Skeletal muscle tissue (tissue), 4 donors: Measurements from ENCODE around the gene NHEJ1. TPM values are rescaled to one million over a fixed set of nuclear protein-coding genes. Genes with fewer than 3 reads are reported as not detected.
"Not testable (repeated sequence)": the region's sequence is repeated elsewhere in the genome, so short reads cannot be mapped to it uniquely, and the experiment has no call there.

Experiments used
- H3K27ac ChIP-seq: one replicate; pipeline ENCODE4 v1.7.0; 2013; ENCODE audit warnings: mild to moderate bottlenecking, low read depth, low read length, inconsistent platforms
- H3K27me3 ChIP-seq, 3 donors: one replicate each; pipeline ENCODE4 v1.7.0; 2013; ENCODE audit warnings: low read length in 3 of 3; ENCODE audit not compliant: control insufficient read depth in 3 of 3, insufficient read depth in 3 of 3
- H3K36me3 ChIP-seq, 3 donors: one replicate each; pipeline ENCODE4 v1.7.0; 2013; ENCODE audit warnings: low read length in 3 of 3; ENCODE audit not compliant: control insufficient read depth in 3 of 3, insufficient read depth in 3 of 3
- H3K4me1 ChIP-seq, 3 donors: one replicate each; pipeline ENCODE4 v1.7.0; 2013; ENCODE audit warnings: low read length in 3 of 3, mild to moderate bottlenecking in 3 of 3; ENCODE audit not compliant: control insufficient read depth in 3 of 3, insufficient read depth in 3 of 3
- H3K4me3 ChIP-seq, 3 donors: one replicate each; pipeline ENCODE4 v1.7.0; 2013; ENCODE audit warnings: low read length in 3 of 3
- H3K9ac ChIP-seq, 3 donors: one replicate each; pipeline ENCODE4 v1.7.0; 2013; ENCODE audit warnings: low read length in 3 of 3, mild to moderate bottlenecking in 3 of 3, moderate library complexity in 2 of 3, low read depth in 1 of 3
- H3K9me3 ChIP-seq, 3 donors: one replicate each; pipeline ENCODE4 v1.7.0; 2013; ENCODE audit warnings: low read length in 3 of 3; ENCODE audit not compliant: control insufficient read depth in 3 of 3
- total RNA-seq: library from RNA; depleted of rRNA; stranded (reverse); fragments of >200 nt; gene quantifications from one replicate; pipeline ENCODE4 v1.2.3, GENCODE V29; 2014
- donor health status: Osteomylitis.

Gene NHEJ1
- total RNA-seq, 1 donor from 2014 or later, result 15.1 TPM

- no peak overlapping the region for H3K27ac ChIP-seq
- peaks cover 15 to 19% (median 16%) of the 10 kb centered on the region in 3 donors for H3K36me3 ChIP-seq
- no peak overlapping the region for H3K4me3 ChIP-seq
- H3K9me3 ChIP-seq, result no peaks in the 10 kb centered on the region
- peaks cover 17 to 20% (median 18%) of the 10 kb centered on the region in 3 donors for H3K4me1 ChIP-seq
- H3K27me3 ChIP-seq, result peaks cover 0 to 4% (median under 1%) of the 10 kb centered on the region in 3 donors
- no peak overlapping the region for H3K9ac ChIP-seq
Measured at GRCh38 chr2:219204425-219205164, 44.0 kb upstream of the NHEJ1 start.

GRCh38 chr2:219201331-219201730 is 40.7 kb upstream of the NHEJ1 start:
- not testable (repeated sequence) for H3K9ac ChIP-seq, H3K9me3 ChIP-seq, H3K4me1 ChIP-seq, H3K27ac ChIP-seq, H3K36me3 ChIP-seq, H3K4me3 ChIP-seq
- peaks cover 4 to 13% (median 10%) of the 10 kb centered on the region in 3 donors for H3K27me3 ChIP-seq

- H3K4me1 ChIP-seq, H3K9ac ChIP-seq, H3K36me3 ChIP-seq, H3K9me3 ChIP-seq, H3K27ac ChIP-seq, H3K4me3 ChIP-seq: not testable (repeated sequence)
- H3K27me3 ChIP-seq, result peaks cover 4 to 13% (median 10%) of the 10 kb centered on the region in 3 donors
Measured at GRCh38 chr2:219200502-219201326, 40.1 kb upstream of the NHEJ1 start.

GRCh38 chr2:219199470-219200211 is 39.0 kb upstream of the NHEJ1 start:
- Histone ChIP-seq H3K9me3 (no peaks in the 10 kb centered on the region), H3K4me1 (no peaks in the 10 kb centered on the region), H3K27ac (no peak overlapping the region), H3K9ac (no peak overlapping the region), H3K36me3 (no peaks in the 10 kb centered on the region), H3K27me3 (peaks cover 4 to 13% (median 10%) of the 10 kb centered on the region in 3 donors), H3K4me3 (no peak overlapping the region)

GRCh38 chr2:219198974-219199373 is 38.4 kb upstream of the NHEJ1 start:
- Histone ChIP-seq H3K36me3 (no peaks in the 10 kb centered on the region), H3K4me1 (no peaks in the 10 kb centered on the region), H3K4me3 (no peak overlapping the region), H3K9ac (no peak overlapping the region), H3K27me3 (peaks cover 4 to 13% (median 10%) of the 10 kb centered on the region in 3 donors), H3K9me3 (no peaks in the 10 kb centered on the region), H3K27ac (no peak overlapping the region)

GRCh38 chr2:219197388-219197787 is 36.8 kb upstream of the NHEJ1 start:
- Histone ChIP-seq H3K27ac (no peak overlapping the region), H3K27me3 (peaks cover 4 to 13% (median 10%) of the 10 kb centered on the region in 3 donors), H3K4me1 (no peaks in the 10 kb centered on the region), H3K36me3 (no peaks in the 10 kb centered on the region), H3K4me3 (no peak overlapping the region), H3K9ac (no peak overlapping the region), H3K9me3 (no peaks in the 10 kb centered on the region)

GRCh38 chr2:219186754-219187456 is 26.3 kb upstream of the NHEJ1 start:
- H3K27ac ChIP-seq, result no peak overlapping the region
- H3K4me1 ChIP-seq, result no peaks in the 10 kb centered on the region

GRCh38 chr2:219184121-219184520 is 23.5 kb upstream of the NHEJ1 start:
- H3K9ac ChIP-seq, result no peak overlapping the region
- peaks cover 40 to 54% (median 52%) of the 10 kb centered on the region in 3 donors for H3K36me3 ChIP-seq

More at GRCh38 chr2:219186754-219187456, 26.3 kb upstream of the NHEJ1 start:
- Histone ChIP-seq H3K27me3 (no peaks in the 10 kb centered on the region), H3K9ac (no peak overlapping the region), H3K36me3 (peaks cover 16 to 29% (median 25%) of the 10 kb centered on the region in 3 donors), H3K4me3 (no peak overlapping the region), H3K9me3 (no peaks in the 10 kb centered on the region)

GRCh38 chr2:219183151-219183772 is 22.6 kb upstream of the NHEJ1 start:
- H3K9ac ChIP-seq, result no peak overlapping the region
- H3K9me3 ChIP-seq, result no peaks in the 10 kb centered on the region
- H3K4me3 ChIP-seq, result no peak overlapping the region
- peaks cover 11 to 17% (median 14%) of the 10 kb centered on the region in 3 donors for H3K4me1 ChIP-seq
- peaks cover 44 to 54% (median 52%) of the 10 kb centered on the region in 3 donors for H3K36me3 ChIP-seq
- no peak overlapping the region for H3K27ac ChIP-seq
- no peaks in the 10 kb centered on the region for H3K27me3 ChIP-seq

More at GRCh38 chr2:219184121-219184520, 23.5 kb upstream of the NHEJ1 start:
- H3K9me3 ChIP-seq, result no peaks in the 10 kb centered on the region
- no peak overlapping the region for H3K27ac ChIP-seq
- H3K4me1 ChIP-seq, result peaks cover 5 to 10% (median 8%) of the 10 kb centered on the region in 3 donors
- H3K4me3 ChIP-seq, result no peak overlapping the region
- H3K27me3 ChIP-seq, result no peaks in the 10 kb centered on the region
